HEK293 (cell line): ENCODE data around the gene NDC1.

Source experiments
- PRDM1 ChIP-seq: fragments of 450-650 bp; formaldehyde crosslinking; IDR thresholded peaks from 2 replicates; pipeline ENCODE4; 2016; ENCODE audit warnings: missing biosample characterization, missing genetic modification characterization
- YY1 ChIP-seq: fragments of 450-650 bp; formaldehyde crosslinking; IDR thresholded peaks from 2 replicates; pipeline ENCODE4 v1.5.1; 2018; ENCODE audit warnings: missing biosample characterization, missing genetic modification characterization
- ZFP41 ChIP-seq: fragments of 450-650 bp; formaldehyde crosslinking; IDR thresholded peaks from 2 replicates; pipeline ENCODE4 v1.5.1; 2016; ENCODE audit warnings: missing biosample characterization, missing genetic modification characterization, borderline replicate concordance
- TF ChIP-seq, protein P1 (sequence below): fragments of 450-650 bp; formaldehyde crosslinking; IDR thresholded peaks from 2 replicates; pipeline ENCODE4 v1.5.1; 2016; ENCODE audit warnings: missing biosample characterization, missing genetic modification characterization
- TF ChIP-seq, protein P2 (sequence below): fragments of 450-650 bp; formaldehyde crosslinking; IDR thresholded peaks from 2 replicates; pipeline ENCODE4 v1.5.1; 2016; ENCODE audit warnings: missing biosample characterization, missing genetic modification characterization
- TF ChIP-seq, protein P3 (sequence below): fragments of 450-650 bp; formaldehyde crosslinking; IDR thresholded peaks from 2 replicates; pipeline ENCODE4 v1.5.1; 2016; ENCODE audit warnings: missing biosample characterization, missing genetic modification characterization

DNA sequence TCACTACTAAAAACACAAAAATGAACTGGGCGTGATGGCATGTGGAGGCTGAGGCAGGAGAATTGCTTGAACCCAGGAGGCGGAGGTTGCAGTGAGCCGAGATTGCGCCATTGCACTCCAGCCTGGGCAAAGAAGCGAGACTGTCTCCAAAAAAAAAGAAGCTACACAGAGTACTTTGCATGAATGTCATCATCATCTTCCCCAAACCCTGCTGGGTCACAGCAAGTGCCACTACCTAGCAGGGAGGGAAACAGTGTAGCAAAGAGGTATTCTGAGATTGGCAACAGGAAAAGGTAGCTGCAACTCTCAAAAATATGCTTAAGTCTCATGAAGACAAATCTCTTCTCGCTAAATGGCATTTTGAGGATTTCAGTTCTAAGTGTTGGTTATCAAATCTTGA lies 12.8 kb downstream of the NDC1 start:
- TF ChIP-seq YY1 (tag by site-specific recombination), result no peak
- no peak for TF ChIP-seq ZFP41 (tag by site-specific recombination)
- TF ChIP-seq, protein P1, sequence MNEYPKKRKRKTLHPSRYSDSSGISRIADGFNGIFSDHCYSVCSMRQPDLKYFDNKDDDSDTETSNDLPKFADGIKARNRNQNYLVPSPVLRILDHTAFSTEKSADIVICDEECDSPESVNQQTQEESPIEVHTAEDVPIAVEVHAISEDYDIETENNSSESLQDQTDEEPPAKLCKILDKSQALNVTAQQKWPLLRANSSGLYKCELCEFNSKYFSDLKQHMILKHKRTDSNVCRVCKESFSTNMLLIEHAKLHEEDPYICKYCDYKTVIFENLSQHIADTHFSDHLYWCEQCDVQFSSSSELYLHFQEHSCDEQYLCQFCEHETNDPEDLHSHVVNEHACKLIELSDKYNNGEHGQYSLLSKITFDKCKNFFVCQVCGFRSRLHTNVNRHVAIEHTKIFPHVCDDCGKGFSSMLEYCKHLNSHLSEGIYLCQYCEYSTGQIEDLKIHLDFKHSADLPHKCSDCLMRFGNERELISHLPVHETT (tag by site-specific recombination), result no peak
- TF ChIP-seq, protein P2, sequence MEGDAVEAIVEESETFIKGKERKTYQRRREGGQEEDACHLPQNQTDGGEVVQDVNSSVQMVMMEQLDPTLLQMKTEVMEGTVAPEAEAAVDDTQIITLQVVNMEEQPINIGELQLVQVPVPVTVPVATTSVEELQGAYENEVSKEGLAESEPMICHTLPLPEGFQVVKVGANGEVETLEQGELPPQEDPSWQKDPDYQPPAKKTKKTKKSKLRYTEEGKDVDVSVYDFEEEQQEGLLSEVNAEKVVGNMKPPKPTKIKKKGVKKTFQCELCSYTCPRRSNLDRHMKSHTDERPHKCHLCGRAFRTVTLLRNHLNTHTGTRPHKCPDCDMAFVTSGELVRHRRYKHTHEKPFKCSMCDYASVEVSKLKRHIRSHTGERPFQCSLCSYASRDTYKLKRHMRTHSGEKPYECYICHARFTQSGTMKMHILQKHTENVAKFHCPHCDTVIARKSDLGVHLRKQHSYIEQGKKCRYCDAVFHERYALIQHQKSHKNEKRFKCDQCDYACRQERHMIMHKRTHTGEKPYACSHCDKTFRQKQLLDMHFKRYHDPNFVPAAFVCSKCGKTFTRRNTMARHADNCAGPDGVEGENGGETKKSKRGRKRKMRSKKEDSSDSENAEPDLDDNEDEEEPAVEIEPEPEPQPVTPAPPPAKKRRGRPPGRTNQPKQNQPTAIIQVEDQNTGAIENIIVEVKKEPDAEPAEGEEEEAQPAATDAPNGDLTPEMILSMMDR, result no peak
- TF ChIP-seq, protein P3, sequence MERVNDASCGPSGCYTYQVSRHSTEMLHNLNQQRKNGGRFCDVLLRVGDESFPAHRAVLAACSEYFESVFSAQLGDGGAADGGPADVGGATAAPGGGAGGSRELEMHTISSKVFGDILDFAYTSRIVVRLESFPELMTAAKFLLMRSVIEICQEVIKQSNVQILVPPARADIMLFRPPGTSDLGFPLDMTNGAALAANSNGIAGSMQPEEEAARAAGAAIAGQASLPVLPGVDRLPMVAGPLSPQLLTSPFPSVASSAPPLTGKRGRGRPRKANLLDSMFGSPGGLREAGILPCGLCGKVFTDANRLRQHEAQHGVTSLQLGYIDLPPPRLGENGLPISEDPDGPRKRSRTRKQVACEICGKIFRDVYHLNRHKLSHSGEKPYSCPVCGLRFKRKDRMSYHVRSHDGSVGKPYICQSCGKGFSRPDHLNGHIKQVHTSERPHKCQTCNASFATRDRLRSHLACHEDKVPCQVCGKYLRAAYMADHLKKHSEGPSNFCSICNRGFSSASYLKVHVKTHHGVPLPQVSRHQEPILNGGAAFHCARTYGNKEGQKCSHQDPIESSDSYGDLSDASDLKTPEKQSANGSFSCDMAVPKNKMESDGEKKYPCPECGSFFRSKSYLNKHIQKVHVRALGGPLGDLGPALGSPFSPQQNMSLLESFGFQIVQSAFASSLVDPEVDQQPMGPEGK (tag by site-specific recombination), result no peak
- TF ChIP-seq PRDM1, result no peak
